Vagina (tissue), 2 donors: ENCODE data around the gene WDR47.

Experiments used
- POLR2AphosphoS5 ChIP-seq, 2 donors: sonication (generic); formaldehyde crosslinking; IDR thresholded peaks; one replicate each; pipeline ENCODE4 v1.9.0; 2017; ENCODE audit warnings: antibody characterized with exemption in 2 of 2, mild to moderate bottlenecking in 2 of 2, low read depth in 1 of 2; ENCODE audit not compliant: insufficient read depth in 1 of 2
- TF ChIP-seq, protein P1 (sequence below), 3 experiments: fragments of 450-650 bp in 2 of 3; fragments of 200-600 bp in 1 of 3; sonication (generic) in 1 of 3; IDR thresholded peaks; one replicate each; pipeline ENCODE4 v1.5.1; 2017 to 2019; ENCODE audit warnings: antibody characterized with exemption in 3 of 3, mild to moderate bottlenecking in 2 of 3, moderate library complexity in 2 of 3

- TF ChIP-seq, protein P1, sequence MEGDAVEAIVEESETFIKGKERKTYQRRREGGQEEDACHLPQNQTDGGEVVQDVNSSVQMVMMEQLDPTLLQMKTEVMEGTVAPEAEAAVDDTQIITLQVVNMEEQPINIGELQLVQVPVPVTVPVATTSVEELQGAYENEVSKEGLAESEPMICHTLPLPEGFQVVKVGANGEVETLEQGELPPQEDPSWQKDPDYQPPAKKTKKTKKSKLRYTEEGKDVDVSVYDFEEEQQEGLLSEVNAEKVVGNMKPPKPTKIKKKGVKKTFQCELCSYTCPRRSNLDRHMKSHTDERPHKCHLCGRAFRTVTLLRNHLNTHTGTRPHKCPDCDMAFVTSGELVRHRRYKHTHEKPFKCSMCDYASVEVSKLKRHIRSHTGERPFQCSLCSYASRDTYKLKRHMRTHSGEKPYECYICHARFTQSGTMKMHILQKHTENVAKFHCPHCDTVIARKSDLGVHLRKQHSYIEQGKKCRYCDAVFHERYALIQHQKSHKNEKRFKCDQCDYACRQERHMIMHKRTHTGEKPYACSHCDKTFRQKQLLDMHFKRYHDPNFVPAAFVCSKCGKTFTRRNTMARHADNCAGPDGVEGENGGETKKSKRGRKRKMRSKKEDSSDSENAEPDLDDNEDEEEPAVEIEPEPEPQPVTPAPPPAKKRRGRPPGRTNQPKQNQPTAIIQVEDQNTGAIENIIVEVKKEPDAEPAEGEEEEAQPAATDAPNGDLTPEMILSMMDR (IDR thresholded peaks at IDR 0.05), result no peak
- no peak for TF ChIP-seq POLR2AphosphoS5 (IDR thresholded peaks at IDR 0.05; ENCODE audit: insufficient read depth in 1 of 2, low read depth in 1 of 2)
Measured at GRCh38 chr1:108949044-108949443, 92.9 kb downstream of the WDR47 start.
